ENCODE results near the gene SNRPN.

DNA sequence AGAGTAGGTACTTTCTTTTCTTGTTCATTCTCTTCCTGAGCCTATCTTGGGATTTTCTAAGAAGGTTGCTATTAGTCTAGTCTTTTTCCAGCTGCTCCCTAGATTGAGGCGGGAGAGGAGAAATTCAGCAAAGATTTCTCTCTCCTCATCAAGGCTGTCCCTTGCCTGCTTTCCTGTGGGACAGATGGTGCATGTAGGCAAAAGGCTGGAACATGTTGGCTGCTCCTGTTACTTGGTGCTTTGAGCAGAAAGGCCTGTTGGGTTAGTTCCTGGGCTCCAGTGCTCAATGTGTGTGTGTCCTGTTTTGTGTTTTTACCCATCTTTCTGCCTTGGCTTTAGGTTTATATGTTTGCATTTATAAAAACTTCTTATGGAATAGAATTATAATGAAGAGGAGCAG lies 9.1 kb upstream of the SNRPN start:
- no peak for TF ChIP-seq CTCF (conservative IDR thresholded peaks at IDR 0.05; ENCODE audit: low read depth, low read length)
- no peak for TF ChIP-seq EZH2 (IDR thresholded peaks at IDR 0.05; ENCODE audit: borderline replicate concordance, low read depth, low read length, poor library complexity, severe bottlenecking)

Measured in A673 (cell line).